COLO829 (cell line): Measurements from ENCODE around the gene BTBD17.
A peak's percentile ranks its signal among the peaks of the same experiment; 100 is the strongest.

Experiments used
- DNase-seq: peaks from one replicate; pipeline ENCODE4 v3.0.0; 2012; ENCODE audit warnings: low spot score

The BTBD17 gene

GRCh38 chr17:74387365-74388218 is 25.9 kb upstream of the BTBD17 start:
- DNase-seq: no peak

GRCh38 chr17:74386386-74386785 is 24.7 kb upstream of the BTBD17 start:
- DNase-seq: no peak

- no peak for DNase-seq
Observed at GRCh38 chr17:74385201-74385600, 23.5 kb upstream of the BTBD17 start.

GRCh38 chr17:74383141-74383540 is 21.5 kb upstream of the BTBD17 start:
- no peak for DNase-seq

- no peak for DNase-seq
Observed at GRCh38 chr17:74380959-74381808, 19.5 kb upstream of the BTBD17 start.

- no peak for DNase-seq
Observed at GRCh38 chr17:74380086-74380958, 18.7 kb upstream of the BTBD17 start.

- DNase-seq: peak; percentile 78
Observed at GRCh38 chr17:74379495-74380085, 17.9 kb upstream of the BTBD17 start.

- DNase-seq: no peak
Observed at GRCh38 chr17:74374858-74375257, 13.2 kb upstream of the BTBD17 start.

GRCh38 chr17:74373838-74374606 is 12.4 kb upstream of the BTBD17 start:
- no peak for DNase-seq

GRCh38 chr17:74372426-74372825 is 10.8 kb upstream of the BTBD17 start:
- no peak for DNase-seq

- no peak for DNase-seq
Observed at GRCh38 chr17:74371653-74372147, 10.0 kb upstream of the BTBD17 start.

- no peak for DNase-seq
Observed at GRCh38 chr17:74369665-74370490, 8.2 kb upstream of the BTBD17 start.

GRCh38 chr17:74369221-74369620 is 7.6 kb upstream of the BTBD17 start:
- no peak for DNase-seq

GRCh38 chr17:74368341-74369081 is 6.8 kb upstream of the BTBD17 start:
- DNase-seq: peak; percentile 65

GRCh38 chr17:74367206-74367605 is 5.5 kb upstream of the BTBD17 start, which contains the start of gene GPR142:
TSS of gene GPR142 (plus strand) at chr17:74367506. CDS start at chr17:74369541, 2,035 bp downstream.
- DNase-seq: no peak

GRCh38 chr17:74362810-74363498 is 1.3 kb upstream of the BTBD17 start:
- no peak for DNase-seq

GRCh38 chr17:74362069-74362405 is 369 bp upstream of the BTBD17 start:
- DNase-seq: no peak

- DNase-seq: no peak
Observed at GRCh38 chr17:74360899-74361229, 804 bp downstream of the BTBD17 start.

GRCh38 chr17:74359916-74360315 is 1.8 kb downstream of the BTBD17 start:
- no peak for DNase-seq
